ENCODE results near the gene VSIG2.
"Not testable (repeated sequence)": the region's sequence is repeated elsewhere in the genome, so short reads cannot be mapped to it uniquely, and the experiment has no call there.

VSIG2 gene

GRCh38 chr11:124751741-124752470, at the start of gene VSIG2:
VSIG2 (minus strand) TSS chr11:124752255; CDS start chr11:124752137, 118 bp downstream.
- DNase-seq = no peak

GRCh38 chr11:124801014-124801413, 49.0 kb upstream of the VSIG2 start:
- DNase-seq = peak; percentile 54

- peak; percentile 83 for DNase-seq
Measured at GRCh38 chr11:124800226-124800929, 48.3 kb upstream of the VSIG2 start, which contains the start of gene MSANTD2. MSANTD2 (minus strand) TSS chr11:124800406; CDS start chr11:124800380, 26 bp downstream.

- peak; percentile 20 for DNase-seq
Measured at GRCh38 chr11:124799348-124800225, 47.5 kb upstream of the VSIG2 start.

- DNase-seq = peak; percentile 75
Measured at GRCh38 chr11:124798991-124799347, 46.9 kb upstream of the VSIG2 start.

GRCh38 chr11:124796312-124796711, 44.3 kb upstream of the VSIG2 start:
- no peak for DNase-seq

- peak; percentile 44 for DNase-seq
Measured at GRCh38 chr11:124793466-124794278, 41.6 kb upstream of the VSIG2 start.

- DNase-seq = peak; percentile 51
Measured at GRCh38 chr11:124791626-124792341, 39.7 kb upstream of the VSIG2 start.

- no peak for DNase-seq
Measured at GRCh38 chr11:124788521-124788920, 36.5 kb upstream of the VSIG2 start.

GRCh38 chr11:124784051-124784450, 32.0 kb upstream of the VSIG2 start:
- no peak for DNase-seq

GRCh38 chr11:124783002-124783401, 30.9 kb upstream of the VSIG2 start:
- no peak for DNase-seq

GRCh38 chr11:124779568-124779967, 27.5 kb upstream of the VSIG2 start:
- DNase-seq = no peak

- no peak for DNase-seq
Measured at GRCh38 chr11:124778281-124778680, 26.2 kb upstream of the VSIG2 start.

- DNase-seq = no peak
Measured at GRCh38 chr11:124776865-124777645, 25.0 kb upstream of the VSIG2 start.

- DNase-seq = not testable (repeated sequence)
Measured at GRCh38 chr11:124770959-124771358, 18.9 kb upstream of the VSIG2 start.

GRCh38 chr11:124769806-124770774, 18.0 kb upstream of the VSIG2 start:
- peak; percentile 53 for DNase-seq

- DNase-seq = no peak
Measured at GRCh38 chr11:124768914-124769313, 16.9 kb upstream of the VSIG2 start.

- DNase-seq = no peak
Measured at GRCh38 chr11:124766156-124766555, 14.1 kb upstream of the VSIG2 start.

- peak; percentile 57 for DNase-seq
Measured at GRCh38 chr11:124763156-124763947, 11.3 kb upstream of the VSIG2 start.

Measured in fibroblast of skin of right quadriceps (primary cell).